Measurements from ENCODE around the gene SNAP29. TPM values are rescaled to one million over a fixed set of nuclear protein-coding genes. Genes with fewer than 3 reads are reported as not detected.

Gene SNAP29
- total and polyA plus RNA-seq, 2 experiments from 2014 or later = 8.2 to 22.9 TPM

- H3K9me3 Mint-ChIP-seq = no peaks in the 10 kb centered on the region
- H3K36me3 ChIP-seq (ENCODE audit: insufficient read depth) = no peaks in the 10 kb centered on the region
- H3K27ac Mint-ChIP-seq = no peak overlapping the region
- H3K4me2 ChIP-seq = no peak overlapping the region
- H3K79me2 ChIP-seq (replicated peaks; ENCODE audit: insufficient read depth) = no peaks in the 10 kb centered on the region
- no peaks in the 10 kb centered on the region for H3K36me3 Mint-ChIP-seq (ENCODE audit: low read depth)
- H3F3A ChIP-seq (replicated peaks; ENCODE audit: low read depth) = no peaks in the 10 kb centered on the region
- H3K4me3 ChIP-seq = no peak overlapping the region
- no peaks in the 10 kb centered on the region for H4K20me1 ChIP-seq (replicated peaks; ENCODE audit: insufficient read depth)
- TF ChIP-seq ZNF331 (CRISPR knock-in tag; IDR thresholded peaks at IDR 0.05; ENCODE audit: low read depth) (no peak), CREB1 (CRISPR knock-in tag; IDR thresholded peaks at IDR 0.05; ENCODE audit: low read depth) (no peak), NANOG (IDR thresholded peaks at IDR 0.05; ENCODE audit: borderline replicate concordance) (no peak), JUNB (IDR thresholded peaks at IDR 0.05; ENCODE audit: unreplicated experiment) (no peak), CTCF (conservative IDR thresholded peaks at IDR 0.05; ENCODE audit: low read depth in 2 of 2) (no peak), STAT1 (IDR thresholded peaks at IDR 0.05; ENCODE audit: unreplicated experiment) (no peak)
- DNase-seq (ENCODE audit: low spot score) = no peak
- H2AFZ ChIP-seq = no peak overlapping the region
- H3K27ac ChIP-seq (ENCODE audit: low read depth) = no peak overlapping the region
- H3K27me3 ChIP-seq (ENCODE audit: insufficient read depth) = no peaks in the 10 kb centered on the region
- H3K4me3 Mint-ChIP-seq = no peak overlapping the region
- no peaks in the 10 kb centered on the region for H3K4me1 ChIP-seq (ENCODE audit: insufficient read depth)
- ATAC-seq = no peak
- H3K27me3 Mint-ChIP-seq (ENCODE audit: insufficient read depth, low read depth, poor library complexity) = peaks cover 7% of the 10 kb centered on the region
- no peaks in the 10 kb centered on the region for H3K9me2 ChIP-seq (ENCODE audit: insufficient read depth)
- no peaks in the 10 kb centered on the region for H3K4me1 Mint-ChIP-seq
These were observed 45.5 kb downstream of the SNAP29 start for GRCh38 chr22:20904008-20904979.

- Histone ChIP-seq H3K79me2 (replicated peaks; ENCODE audit: insufficient read depth) (no peaks in the 10 kb centered on the region), H3K4me1 (ENCODE audit: insufficient read depth) (no peaks in the 10 kb centered on the region), H4K20me1 (replicated peaks; ENCODE audit: insufficient read depth) (no peaks in the 10 kb centered on the region), H3K27me3 (ENCODE audit: insufficient read depth) (no peaks in the 10 kb centered on the region), H3K27ac (ENCODE audit: low read depth) (no peak overlapping the region), H3K9me2 (ENCODE audit: insufficient read depth) (no peaks in the 10 kb centered on the region), H2AFZ (no peak overlapping the region), H3F3A (replicated peaks; ENCODE audit: low read depth) (no peaks in the 10 kb centered on the region), H3K4me3 (no peak overlapping the region), H3K36me3 (ENCODE audit: insufficient read depth) (no peaks in the 10 kb centered on the region), H3K4me2 (no peak overlapping the region)
- H3K9me3 Mint-ChIP-seq = no peaks in the 10 kb centered on the region
- H3K27ac Mint-ChIP-seq = no peak overlapping the region
- no peak overlapping the region for H3K4me3 Mint-ChIP-seq
- TF ChIP-seq STAT1 (IDR thresholded peaks at IDR 0.05; ENCODE audit: unreplicated experiment) = no peak
- no peak for TF ChIP-seq ETS1 (IDR thresholded peaks at IDR 0.05)
- DNase-seq (ENCODE audit: low spot score) (no peak), ATAC-seq (no peak)
- no peaks in the 10 kb centered on the region for H3K4me1 Mint-ChIP-seq
- no peaks in the 10 kb centered on the region for H3K36me3 Mint-ChIP-seq (ENCODE audit: low read depth)
- H3K27me3 Mint-ChIP-seq (ENCODE audit: insufficient read depth, low read depth, poor library complexity) = peaks cover 7% of the 10 kb centered on the region
These were observed 46.2 kb downstream of the SNAP29 start for GRCh38 chr22:20904980-20905355.

Data from GM23338 (cell line).